ENCODE measurements around the gene TNP2. TPM values are rescaled to one million over a fixed set of nuclear protein-coding genes. Genes with fewer than 3 reads are reported as not detected.

TNP2 gene
- total RNA-seq, 1 donor from 2014 or later: not detected

GRCh38 chr16:11218604-11218962 is 50.5 kb downstream of the TNP2 start:
- ATAC-seq: no peak
- peak; percentile 48 for TF ChIP-seq CTCF (IDR thresholded peaks at IDR 0.05)
- Histone ChIP-seq H3K4me1 (peaks cover 5% of the 10 kb centered on the region), H3K9me3 (peaks cover 22% of the 10 kb centered on the region), H3K27ac (no peak overlapping the region), H3K4me3 (no peak overlapping the region), H3K27me3 (ENCODE audit: low read depth) (no peaks in the 10 kb centered on the region), H3K36me3 (no peaks in the 10 kb centered on the region)
- no peak for DNase-seq
- intact Hi-C loops (cut with DNase I): no loop called here

Small RNA genes within 50 kb of the gene (microRNA-seq; reads per million reads assigned to microRNA genes)
- gene MIR548H2 (ENCODE audit: borderline number of aligned reads): not detected

Other genes starting within 250 kb of the TNP2 start
- gene SOCS1, start 13.1 kb downstream of the TNP2 start, total RNA-seq: 17.8 TPM
- not detected for gene PRM3, start 4.3 kb upstream of the TNP2 start, total RNA-seq
- gene PRM2, start 7.2 kb upstream of the TNP2 start, total RNA-seq: not detected
- not detected for gene PRM1, start 12.0 kb upstream of the TNP2 start, total RNA-seq
- gene RMI2, start 76.1 kb upstream of the TNP2 start, total RNA-seq: 1.7 TPM